ENCODE results near the gene WDR73. TPM values are rescaled to one million over a fixed set of nuclear protein-coding genes. Genes with fewer than 3 reads are reported as not detected.

Gene WDR73
- total and polyA plus RNA-seq, 9 of the 15 experiments (the other 6 are each of a cell fraction or from before 2014, with no cell fraction given) = 9.2 to 25.4 (median 21.7) TPM

- TF ChIP-seq, protein P1, sequence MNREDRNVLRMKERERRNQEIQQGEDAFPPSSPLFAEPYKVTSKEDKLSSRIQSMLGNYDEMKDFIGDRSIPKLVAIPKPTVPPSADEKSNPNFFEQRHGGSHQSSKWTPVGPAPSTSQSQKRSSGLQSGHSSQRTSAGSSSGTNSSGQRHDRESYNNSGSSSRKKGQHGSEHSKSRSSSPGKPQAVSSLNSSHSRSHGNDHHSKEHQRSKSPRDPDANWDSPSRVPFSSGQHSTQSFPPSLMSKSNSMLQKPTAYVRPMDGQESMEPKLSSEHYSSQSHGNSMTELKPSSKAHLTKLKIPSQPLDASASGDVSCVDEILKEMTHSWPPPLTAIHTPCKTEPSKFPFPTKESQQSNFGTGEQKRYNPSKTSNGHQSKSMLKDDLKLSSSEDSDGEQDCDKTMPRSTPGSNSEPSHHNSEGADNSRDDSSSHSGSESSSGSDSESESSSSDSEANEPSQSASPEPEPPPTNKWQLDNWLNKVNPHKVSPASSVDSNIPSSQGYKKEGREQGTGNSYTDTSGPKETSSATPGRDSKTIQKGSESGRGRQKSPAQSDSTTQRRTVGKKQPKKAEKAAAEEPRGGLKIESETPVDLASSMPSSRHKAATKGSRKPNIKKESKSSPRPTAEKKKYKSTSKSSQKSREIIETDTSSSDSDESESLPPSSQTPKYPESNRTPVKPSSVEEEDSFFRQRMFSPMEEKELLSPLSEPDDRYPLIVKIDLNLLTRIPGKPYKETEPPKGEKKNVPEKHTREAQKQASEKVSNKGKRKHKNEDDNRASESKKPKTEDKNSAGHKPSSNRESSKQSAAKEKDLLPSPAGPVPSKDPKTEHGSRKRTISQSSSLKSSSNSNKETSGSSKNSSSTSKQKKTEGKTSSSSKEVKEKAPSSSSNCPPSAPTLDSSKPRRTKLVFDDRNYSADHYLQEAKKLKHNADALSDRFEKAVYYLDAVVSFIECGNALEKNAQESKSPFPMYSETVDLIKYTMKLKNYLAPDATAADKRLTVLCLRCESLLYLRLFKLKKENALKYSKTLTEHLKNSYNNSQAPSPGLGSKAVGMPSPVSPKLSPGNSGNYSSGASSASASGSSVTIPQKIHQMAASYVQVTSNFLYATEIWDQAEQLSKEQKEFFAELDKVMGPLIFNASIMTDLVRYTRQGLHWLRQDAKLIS (CRISPR knock-in tag; IDR thresholded peaks at IDR 0.05) = 0 out of 2 replicates have a peak, but pooled peaks have one; percentile 51
- TF ChIP-seq NEUROD1 (IDR thresholded peaks at IDR 0.05; ENCODE audit: borderline replicate concordance, low read depth, low read length, partially characterized antibody) (peak; percentile 79), CEBPB (tag; IDR thresholded peaks at IDR 0.05) (no peak), NR2C1 (IDR thresholded peaks at IDR 0.05) (no peak), NR2C1 (tag; IDR thresholded peaks at IDR 0.05) (no peak), OTX1 (CRISPR knock-in tag; IDR thresholded peaks at IDR 0.05) (no peak), NR4A1 (CRISPR knock-in tag; IDR thresholded peaks at IDR 0.05) (no peak), NR4A1 (tag; IDR thresholded peaks at IDR 0.05) (0 out of 2 replicates have a peak, but pooled peaks have one; percentile 18), TAF1 (IDR thresholded peaks at IDR 0.05; ENCODE audit: control insufficient read depth, extremely low read depth, insufficient read depth, low read length, severe bottlenecking) (peak; percentile 58), EP400 (IDR thresholded peaks at IDR 0.05) (peak; percentile 65), C11orf30 (IDR thresholded peaks at IDR 0.05; ENCODE audit: low read depth) (peak; percentile 76), DPF2 (IDR thresholded peaks at IDR 0.05) (0 out of 2 replicates have a peak, but pooled peaks have one; percentile 20), CBX1 (IDR thresholded peaks at IDR 0.05; ENCODE audit: low read depth) (no peak), ESRRB (CRISPR knock-in tag; IDR thresholded peaks at IDR 0.05; ENCODE audit: borderline replicate concordance) (no peak), KDM4B (IDR thresholded peaks at IDR 0.05; ENCODE audit: borderline replicate concordance in 2 of 2, low read depth in 1 of 2) (peak in 1 of 2 experiments; percentile 53; a peak in 1 of 4 replicates), ZNF695 (CRISPR knock-in tag; IDR thresholded peaks at IDR 0.05) (no peak)
- TF ChIP-seq, protein P2, sequence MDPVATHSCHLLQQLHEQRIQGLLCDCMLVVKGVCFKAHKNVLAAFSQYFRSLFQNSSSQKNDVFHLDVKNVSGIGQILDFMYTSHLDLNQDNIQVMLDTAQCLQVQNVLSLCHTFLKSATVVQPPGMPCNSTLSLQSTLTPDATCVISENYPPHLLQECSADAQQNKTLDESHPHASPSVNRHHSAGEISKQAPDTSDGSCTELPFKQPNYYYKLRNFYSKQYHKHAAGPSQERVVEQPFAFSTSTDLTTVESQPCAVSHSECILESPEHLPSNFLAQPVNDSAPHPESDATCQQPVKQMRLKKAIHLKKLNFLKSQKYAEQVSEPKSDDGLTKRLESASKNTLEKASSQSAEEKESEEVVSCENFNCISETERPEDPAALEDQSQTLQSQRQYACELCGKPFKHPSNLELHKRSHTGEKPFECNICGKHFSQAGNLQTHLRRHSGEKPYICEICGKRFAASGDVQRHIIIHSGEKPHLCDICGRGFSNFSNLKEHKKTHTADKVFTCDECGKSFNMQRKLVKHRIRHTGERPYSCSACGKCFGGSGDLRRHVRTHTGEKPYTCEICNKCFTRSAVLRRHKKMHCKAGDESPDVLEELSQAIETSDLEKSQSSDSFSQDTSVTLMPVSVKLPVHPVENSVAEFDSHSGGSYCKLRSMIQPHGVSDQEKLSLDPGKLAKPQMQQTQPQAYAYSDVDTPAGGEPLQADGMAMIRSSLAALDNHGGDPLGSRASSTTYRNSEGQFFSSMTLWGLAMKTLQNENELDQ (CRISPR knock-in tag; IDR thresholded peaks at IDR 0.05; ENCODE audit: borderline replicate concordance) = 0 out of 2 replicates have a peak, but pooled peaks have one; percentile 19
- TF ChIP-seq, protein P3, sequence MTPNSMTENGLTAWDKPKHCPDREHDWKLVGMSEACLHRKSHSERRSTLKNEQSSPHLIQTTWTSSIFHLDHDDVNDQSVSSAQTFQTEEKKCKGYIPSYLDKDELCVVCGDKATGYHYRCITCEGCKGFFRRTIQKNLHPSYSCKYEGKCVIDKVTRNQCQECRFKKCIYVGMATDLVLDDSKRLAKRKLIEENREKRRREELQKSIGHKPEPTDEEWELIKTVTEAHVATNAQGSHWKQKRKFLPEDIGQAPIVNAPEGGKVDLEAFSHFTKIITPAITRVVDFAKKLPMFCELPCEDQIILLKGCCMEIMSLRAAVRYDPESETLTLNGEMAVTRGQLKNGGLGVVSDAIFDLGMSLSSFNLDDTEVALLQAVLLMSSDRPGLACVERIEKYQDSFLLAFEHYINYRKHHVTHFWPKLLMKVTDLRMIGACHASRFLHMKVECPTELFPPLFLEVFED (CRISPR knock-in tag; conservative IDR thresholded peaks at IDR 0.05) = no peak
Observed at GRCh38 chr15:84653910-84654688, at the start of gene WDR73 (continued).
